Stomach (tissue), 9 donors: ENCODE measurements around the gene INPP1. TPM values are rescaled to one million over a fixed set of nuclear protein-coding genes. Genes with fewer than 3 reads are reported as not detected.

Experiments
- DNase-seq, 2 donors: peaks; one replicate each; pipeline versions ENCODE4 v3.0.0 to v3.0.0-alpha.2; 2013 to 2019
- H3K27ac ChIP-seq, 5 donors: fragments of 200-600 bp in 4 of 5; sonication (generic) in 4 of 5; one replicate each; pipeline ENCODE4 v1.5.1; 2013 to 2019; ENCODE audit warnings: mild to moderate bottlenecking in 1 of 5, moderate library complexity in 1 of 5
- H3K27me3 ChIP-seq, 3 donors: fragments of 200-600 bp; sonication (generic); one replicate each; pipeline ENCODE4 v1.5.1; 2017 to 2019; ENCODE audit warnings: mixed run types in 1 of 3
- H3K36me3 ChIP-seq, 4 donors: fragments of 200-600 bp; sonication (generic); 1 replicate in 3 of 4; 2 replicates in 1 of 4; pipeline ENCODE4 v1.5.1; 2016 to 2019
- H3K4me1 ChIP-seq, 4 donors: fragments of 200-600 bp; sonication (generic); one replicate each; pipeline ENCODE4 v1.5.1; 2016 to 2019
- H3K4me3 ChIP-seq, 4 donors: fragments of 200-600 bp; sonication (generic) in 3 of 4; one replicate each; pipeline ENCODE4 v1.5.1; 2016 to 2019; ENCODE audit warnings: mild to moderate bottlenecking in 1 of 4
- H3K9me3 ChIP-seq, 4 donors: fragments of 200-600 bp; sonication (generic); one replicate each; pipeline ENCODE4 v1.5.1; 2016 to 2019
- EP300 ChIP-seq: sonication (generic); formaldehyde crosslinking; IDR thresholded peaks from one replicate; pipeline ENCODE4 v1.6.1; 2017; ENCODE audit warnings: antibody characterized with exemption
- POLR2A ChIP-seq, 4 donors: fragments of 450-650 bp; IDR thresholded peaks; one replicate each; pipeline ENCODE4 v1.6.1; 2016; ENCODE audit warnings: antibody characterized with exemption in 4 of 4, control low read depth in 2 of 4, mild to moderate bottlenecking in 1 of 4, moderate library complexity in 1 of 4
- POLR2AphosphoS5 ChIP-seq, 3 donors: sonication (generic); formaldehyde crosslinking; IDR thresholded peaks; one replicate each; pipeline ENCODE4 v1.6.1; 2016; ENCODE audit warnings: antibody characterized with exemption in 3 of 3
- WGBS, 5 donors: extraction: QIAGEN DNeasy Blood & Tissue Kit in 3 of 5; methylation state at CpG; one replicate each; pipeline versions ENCODE4 v1.1.5 to v1.1.7; 2013 to 2018; 5-methylcytosine and 5-hydroxymethylcytosine counted together
- intact Hi-C: fragments of 100-400 bp; cut with DNase I; formaldehyde crosslinking; loops from one replicate; pipeline ENCODE4 v1.15.1; 2023; ENCODE audit warnings: low total_unique reads
- polyA plus RNA-seq, 3 donors: library from polyadenylated mRNA; stranded (reverse); fragments of 200-250 nt; gene quantifications; one replicate each; pipeline ENCODE4 v1.2.3, GENCODE V29; 2013
- total RNA-seq, 5 donors: library from RNA; depleted of rRNA; stranded (reverse); fragments of >200 nt; gene quantifications; one replicate each; pipeline versions ENCODE4 v1.1.0 to v1.2.3, GENCODE V29; 2014 to 2016
- TF ChIP-seq, protein P1 (sequence below), 7 experiments: fragments of 450-650 bp in 4 of 7; fragments of 200-600 bp in 3 of 7; sonication (generic) in 3 of 7; IDR thresholded peaks; one replicate each; pipeline ENCODE4 v1.5.1; 2016 to 2019; ENCODE audit warnings: antibody characterized with exemption in 7 of 7, control low read depth in 2 of 7, mild to moderate bottlenecking in 1 of 7
- donor health status: healthy with polysubstance abuse.
- donor health status: Bipolar disorder and iron deficiency.
- donor health status: healthy.

The INPP1 gene
- total and polyA plus RNA-seq, 8 donors, result 4.2 to 51.0 (median 25.5) TPM; not detected in 1

- no peaks in the 10 kb centered on the region for H3K9me3 ChIP-seq
- TF ChIP-seq POLR2A (IDR thresholded peaks at IDR 0.05) (no peak), EP300 (no peak), POLR2AphosphoS5 (IDR thresholded peaks at IDR 0.05) (no peak)
- TF ChIP-seq, protein P1, sequence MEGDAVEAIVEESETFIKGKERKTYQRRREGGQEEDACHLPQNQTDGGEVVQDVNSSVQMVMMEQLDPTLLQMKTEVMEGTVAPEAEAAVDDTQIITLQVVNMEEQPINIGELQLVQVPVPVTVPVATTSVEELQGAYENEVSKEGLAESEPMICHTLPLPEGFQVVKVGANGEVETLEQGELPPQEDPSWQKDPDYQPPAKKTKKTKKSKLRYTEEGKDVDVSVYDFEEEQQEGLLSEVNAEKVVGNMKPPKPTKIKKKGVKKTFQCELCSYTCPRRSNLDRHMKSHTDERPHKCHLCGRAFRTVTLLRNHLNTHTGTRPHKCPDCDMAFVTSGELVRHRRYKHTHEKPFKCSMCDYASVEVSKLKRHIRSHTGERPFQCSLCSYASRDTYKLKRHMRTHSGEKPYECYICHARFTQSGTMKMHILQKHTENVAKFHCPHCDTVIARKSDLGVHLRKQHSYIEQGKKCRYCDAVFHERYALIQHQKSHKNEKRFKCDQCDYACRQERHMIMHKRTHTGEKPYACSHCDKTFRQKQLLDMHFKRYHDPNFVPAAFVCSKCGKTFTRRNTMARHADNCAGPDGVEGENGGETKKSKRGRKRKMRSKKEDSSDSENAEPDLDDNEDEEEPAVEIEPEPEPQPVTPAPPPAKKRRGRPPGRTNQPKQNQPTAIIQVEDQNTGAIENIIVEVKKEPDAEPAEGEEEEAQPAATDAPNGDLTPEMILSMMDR (IDR thresholded peaks at IDR 0.05), result no peak
- 89 to 99% (median 96%) methylated on average over 3 of the region's 3 CpGs for WGBS, 5 donors
- intact Hi-C loops, result loop anchor here (10.0 kb wide), 1 partner anchor 110 kb away; no protein-coding TSS in a partner anchor
- no peak for DNase-seq
- no peaks in the 10 kb centered on the region for H3K36me3 ChIP-seq
- no peak overlapping the region for H3K4me3 ChIP-seq
- peak overlapping the region in 2 of 5 donors; percentile 7 to 17 for H3K27ac ChIP-seq
- H3K27me3 ChIP-seq, result no peaks in the 10 kb centered on the region
- H3K4me1 ChIP-seq, result peaks cover 8 to 22% (median 16%) of the 10 kb centered on the region in 4 donors
Measured at GRCh38 chr2:190405070-190405469, 61.7 kb downstream of the INPP1 start.

- TF ChIP-seq EP300, result no peak
- TF ChIP-seq POLR2AphosphoS5 (IDR thresholded peaks at IDR 0.05), result no peak
- TF ChIP-seq POLR2A (IDR thresholded peaks at IDR 0.05), result no peak
- TF ChIP-seq, protein P1 (IDR thresholded peaks at IDR 0.05), result no peak
- no peak overlapping the region for H3K4me3 ChIP-seq
- intact Hi-C loops, result loop anchor here (10.0 kb wide), 1 partner anchor 109 kb away; no protein-coding TSS in a partner anchor
- WGBS, 5 donors, result 75 to 97% (median 83%) methylated on average over 3 of the region's 3 CpGs
- peaks cover 17 to 32% (median 22%) of the 10 kb centered on the region in 4 donors for H3K4me1 ChIP-seq
- no peak for DNase-seq
- no peaks in the 10 kb centered on the region for H3K9me3 ChIP-seq
- H3K36me3 ChIP-seq, result no peaks in the 10 kb centered on the region
- H3K27ac ChIP-seq, result no peak overlapping the region
- H3K27me3 ChIP-seq, result no peaks in the 10 kb centered on the region
Measured at GRCh38 chr2:190405995-190406394, 62.6 kb downstream of the INPP1 start.

DNA sequence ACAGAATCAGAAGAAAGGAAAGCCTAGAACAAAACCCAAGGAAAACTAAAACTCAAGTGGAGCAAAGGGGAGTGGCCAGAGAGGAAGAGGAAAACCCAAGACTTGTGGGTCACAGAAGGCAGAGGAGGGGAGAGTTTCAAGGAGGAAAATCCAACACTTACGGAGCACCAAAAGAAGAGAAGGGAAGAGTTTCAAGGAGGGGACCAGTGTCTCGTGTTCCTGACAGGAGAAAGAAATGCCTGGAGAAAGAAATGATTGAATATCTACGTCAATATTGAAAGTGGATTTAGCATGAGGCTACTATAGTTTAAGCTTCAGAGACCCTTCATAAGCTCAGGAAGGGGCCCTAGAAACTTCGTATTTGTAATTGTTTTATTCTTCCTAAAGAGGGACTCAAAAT is 63.4 kb downstream of the INPP1 start:
- no peak overlapping the region for H3K4me3 ChIP-seq
- intact Hi-C loops, result loop anchor here (10.0 kb wide), 1 partner anchor 108 kb away; no protein-coding TSS in a partner anchor
- H3K9me3 ChIP-seq, result no peaks in the 10 kb centered on the region
- H3K4me1 ChIP-seq, result peaks cover 19 to 40% (median 30%) of the 10 kb centered on the region in 4 donors
- WGBS, 5 donors, result 75 to 89% (median 84%) methylated on average over 4 of the region's 4 CpGs
- TF ChIP-seq, protein P1 (IDR thresholded peaks at IDR 0.05), result no peak
- no peak for TF ChIP-seq EP300
- H3K27ac ChIP-seq, result peak overlapping the region in 3 of 5 donors; percentile 92 to 95 (median 94)
- no peak for DNase-seq
- H3K36me3 ChIP-seq, result no peaks in the 10 kb centered on the region
- no peaks in the 10 kb centered on the region for H3K27me3 ChIP-seq

GRCh38 chr2:190407246-190407661 is 63.9 kb downstream of the INPP1 start:
- Histone ChIP-seq H3K27me3 (no peaks in the 10 kb centered on the region), H3K27ac (peak overlapping the region; percentile 92 to 98 (median 95)), H3K9me3 (no peaks in the 10 kb centered on the region), H3K4me3 (peak overlapping the region; percentile 77 to 87 (median 84)), H3K36me3 (no peaks in the 10 kb centered on the region), H3K4me1 (peaks cover 21 to 44% (median 32%) of the 10 kb centered on the region in 4 donors)
- intact Hi-C loops, result loop anchor here (10.0 kb wide), 1 partner anchor 108 kb away; no protein-coding TSS in a partner anchor
- peak in 1 of 2 donors; percentile 73 for DNase-seq
- TF ChIP-seq, protein P1 (IDR thresholded peaks at IDR 0.05), result no peak
- TF ChIP-seq POLR2A (IDR thresholded peaks at IDR 0.05) (no peak), EP300 (no peak), POLR2AphosphoS5 (IDR thresholded peaks at IDR 0.05) (no peak)
- WGBS, 5 donors, result 38 to 50% (median 49%) methylated on average over 11 of the region's 11 CpGs
